Effector memory CD4-positive, alpha-beta T cell (primary cell): ENCODE measurements around the gene SPEF1.

Experiments used
- DNase-seq, 3 donors: peaks; one replicate each; pipeline ENCODE4 v3.0.0-alpha.2; 2020
- H3K27ac ChIP-seq: 2 replicates; pipeline ENCODE4 v1.7.0; 2013; ENCODE audit warnings: mild to moderate bottlenecking, low read length, moderate library complexity; ENCODE audit not compliant: insufficient read depth, poor library complexity, severe bottlenecking
- H3K27me3 ChIP-seq: replicated peaks from 2 replicates; pipeline ENCODE4 v1.7.0; 2013; ENCODE audit warnings: mild to moderate bottlenecking, low read length; ENCODE audit not compliant: insufficient read depth, control insufficient read depth, poor library complexity, severe bottlenecking
- H3K36me3 ChIP-seq: 2 replicates; pipeline ENCODE4 v1.7.0; 2013; ENCODE audit warnings: mild to moderate bottlenecking, low read length, moderate library complexity; ENCODE audit not compliant: control insufficient read depth, insufficient read depth
- H3K4me1 ChIP-seq: 2 replicates; pipeline ENCODE4 v1.7.0; 2013; ENCODE audit warnings: low read length, mild to moderate bottlenecking; ENCODE audit not compliant: control insufficient read depth, insufficient read depth, poor library complexity, severe bottlenecking
- H3K4me3 ChIP-seq: 2 replicates; pipeline ENCODE4 v1.7.0; 2013; ENCODE audit warnings: low read length, low read depth, mild to moderate bottlenecking; ENCODE audit not compliant: insufficient read depth, poor library complexity, severe bottlenecking
- H3K9me3 ChIP-seq: 2 replicates; pipeline ENCODE4 v1.7.0; 2013; ENCODE audit warnings: mild to moderate bottlenecking, low read length, moderate library complexity; ENCODE audit not compliant: control insufficient read depth

The SPEF1 gene

GRCh38 chr20:3749087-3749688 lies 32.1 kb downstream of the SPEF1 start:
- no peak overlapping the region for H3K27ac ChIP-seq
- no peak overlapping the region for H3K4me3 ChIP-seq
- no peak for DNase-seq

GRCh38 chr20:3748073-3748472 lies 33.2 kb downstream of the SPEF1 start:
- Histone ChIP-seq H3K27ac (no peak overlapping the region), H3K36me3 (no peaks in the 10 kb centered on the region), H3K4me1 (peaks cover 12% of the 10 kb centered on the region), H3K4me3 (no peak overlapping the region), H3K9me3 (no peaks in the 10 kb centered on the region), H3K27me3 (no peaks in the 10 kb centered on the region)
- DNase-seq, result no peak

More at GRCh38 chr20:3749087-3749688, 32.1 kb downstream of the SPEF1 start:
- H3K27me3 ChIP-seq, result no peaks in the 10 kb centered on the region
- H3K36me3 ChIP-seq, result no peaks in the 10 kb centered on the region
- H3K4me1 ChIP-seq, result peaks cover 12% of the 10 kb centered on the region
- H3K9me3 ChIP-seq, result no peaks in the 10 kb centered on the region

GRCh38 chr20:3747471-3747870 lies 33.8 kb downstream of the SPEF1 start:
- H3K27me3 ChIP-seq, result no peaks in the 10 kb centered on the region
- H3K9me3 ChIP-seq, result no peaks in the 10 kb centered on the region
- no peak for DNase-seq
- H3K36me3 ChIP-seq, result no peaks in the 10 kb centered on the region
- no peak overlapping the region for H3K4me3 ChIP-seq
- peaks cover 12% of the 10 kb centered on the region for H3K4me1 ChIP-seq
- H3K27ac ChIP-seq, result no peak overlapping the region

GRCh38 chr20:3745686-3746173 lies 35.5 kb downstream of the SPEF1 start:
- no peak for DNase-seq
- Histone ChIP-seq H3K9me3 (no peaks in the 10 kb centered on the region), H3K4me1 (peaks cover 12% of the 10 kb centered on the region), H3K4me3 (no peak overlapping the region), H3K36me3 (no peaks in the 10 kb centered on the region), H3K27me3 (no peaks in the 10 kb centered on the region), H3K27ac (no peak overlapping the region)

- H3K27ac ChIP-seq, result no peak overlapping the region
- H3K9me3 ChIP-seq, result no peaks in the 10 kb centered on the region
- peak; percentile 70 to 75 (median 73) for DNase-seq
- no peak overlapping the region for H3K4me3 ChIP-seq
- H3K4me1 ChIP-seq, result peaks cover 12% of the 10 kb centered on the region
- no peaks in the 10 kb centered on the region for H3K36me3 ChIP-seq
- H3K27me3 ChIP-seq, result no peaks in the 10 kb centered on the region
Observed at GRCh38 chr20:3744806-3745685, 36.2 kb downstream of the SPEF1 start.

GRCh38 chr20:3744037-3744436 lies 37.2 kb downstream of the SPEF1 start:
- Histone ChIP-seq H3K9me3 (no peaks in the 10 kb centered on the region), H3K4me3 (no peak overlapping the region), H3K4me1 (peaks cover 12% of the 10 kb centered on the region), H3K36me3 (no peaks in the 10 kb centered on the region), H3K27ac (no peak overlapping the region), H3K27me3 (no peaks in the 10 kb centered on the region)
- no peak for DNase-seq

- H3K27me3 ChIP-seq, result no peaks in the 10 kb centered on the region
- H3K27ac ChIP-seq, result no peak overlapping the region
- H3K4me1 ChIP-seq, result peaks cover 12% of the 10 kb centered on the region
- no peaks in the 10 kb centered on the region for H3K36me3 ChIP-seq
- DNase-seq, result no peak
- H3K9me3 ChIP-seq, result no peaks in the 10 kb centered on the region
- H3K4me3 ChIP-seq, result no peak overlapping the region
Observed at GRCh38 chr20:3743251-3743650, 38.0 kb downstream of the SPEF1 start.

GRCh38 chr20:3741836-3742458 lies 39.3 kb downstream of the SPEF1 start:
- H3K27ac ChIP-seq, result no peak overlapping the region
- H3K36me3 ChIP-seq, result no peaks in the 10 kb centered on the region
- H3K9me3 ChIP-seq, result no peaks in the 10 kb centered on the region
- no peak for DNase-seq
- H3K4me3 ChIP-seq, result no peak overlapping the region
- no peaks in the 10 kb centered on the region for H3K27me3 ChIP-seq
- H3K4me1 ChIP-seq, result peaks cover 12% of the 10 kb centered on the region

GRCh38 chr20:3740615-3741301 lies 40.5 kb downstream of the SPEF1 start:
- DNase-seq, result no peak
- Histone ChIP-seq H3K4me3 (no peak overlapping the region), H3K27me3 (no peaks in the 10 kb centered on the region), H3K27ac (no peak overlapping the region), H3K9me3 (no peaks in the 10 kb centered on the region), H3K4me1 (peaks cover 11% of the 10 kb centered on the region), H3K36me3 (no peaks in the 10 kb centered on the region)
